MM.1S (cell line): ENCODE data around the gene VPS54.

ENCODE experiments used
- DNase-seq: peaks from one replicate; pipeline ENCODE4 v3.0.0-alpha.2; 2015
- H2AFZ ChIP-seq: fragments of 300-600 bp; sonication (generic); 2 replicates; pipeline ENCODE4 v1.6.0; 2016; ENCODE audit warnings: antibody characterized with exemption, low read length
- H3F3A ChIP-seq: fragments of 300-600 bp; sonication (generic); 2 replicates; pipeline ENCODE4 v1.6.1; 2016; ENCODE audit warnings: mild to moderate bottlenecking, antibody characterized with exemption, low read length, moderate library complexity, mixed read lengths; ENCODE audit not compliant: insufficient read depth
- H3K27ac ChIP-seq: fragments of 300-600 bp; sonication (generic); 2 replicates; pipeline ENCODE4 v1.5.1; 2016; ENCODE audit warnings: mild to moderate bottlenecking, low read length
- H3K27me3 ChIP-seq: fragments of 300-600 bp; sonication (generic); replicated peaks from 2 replicates; pipeline ENCODE4 v1.6.0; 2016; ENCODE audit warnings: low read length; ENCODE audit not compliant: insufficient read depth
- H3K36me3 ChIP-seq: fragments of 300-600 bp; sonication (generic); replicated peaks from 2 replicates; pipeline ENCODE4 v1.6.1; 2016; ENCODE audit warnings: mild to moderate bottlenecking, low read length, mixed read lengths; ENCODE audit not compliant: insufficient read depth
- H3K4me1 ChIP-seq: fragments of 300-600 bp; sonication (generic); 2 replicates; pipeline ENCODE4 v1.6.1; 2016; ENCODE audit warnings: low read length, mixed read lengths
- H3K4me2 ChIP-seq: fragments of 300-600 bp; sonication (generic); 2 replicates; pipeline ENCODE4 v1.6.0; 2016; ENCODE audit warnings: low read depth, low read length
- H3K4me3 ChIP-seq: fragments of 300-600 bp; sonication (generic); 2 replicates; pipeline ENCODE4 v1.5.1; 2016; ENCODE audit warnings: low read length, mixed read lengths
- H3K79me2 ChIP-seq: fragments of 300-600 bp; sonication (generic); 2 replicates; pipeline ENCODE4 v1.6.1; 2016; ENCODE audit warnings: mixed run types, low read length, mixed read lengths
- H3K9ac ChIP-seq: fragments of 300-600 bp; sonication (generic); 2 replicates; pipeline ENCODE4 v1.6.1; 2016; ENCODE audit warnings: low read length, mixed read lengths
- H3K9me2 ChIP-seq: fragments of 300-600 bp; sonication (generic); replicated peaks from 2 replicates; pipeline ENCODE4 v1.6.1; 2016; ENCODE audit warnings: mild to moderate bottlenecking, low read length, mixed read lengths; ENCODE audit not compliant: insufficient read depth
- H3K9me3 ChIP-seq: fragments of 300-600 bp; sonication (generic); replicated peaks from 2 replicates; pipeline ENCODE4 v1.6.1; 2016; ENCODE audit warnings: mild to moderate bottlenecking, low read length, mixed read lengths; ENCODE audit not compliant: insufficient read depth
- H4K20me1 ChIP-seq: fragments of 300-600 bp; sonication (generic); 2 replicates; pipeline ENCODE4 v1.6.1; 2016; ENCODE audit warnings: mild to moderate bottlenecking, low read length, moderate library complexity, mixed read lengths; ENCODE audit not compliant: insufficient read depth
- CTCF ChIP-seq: fragments of 300-600 bp; sonication (generic); IDR thresholded peaks from 2 replicates; pipeline ENCODE4 v1.5.1; 2016; ENCODE audit warnings: antibody characterized with exemption, low read length, mixed read lengths
- EZH2 ChIP-seq: fragments of 300-600 bp; sonication (generic); optimal IDR thresholded peaks from 2 replicates; pipeline ENCODE3; 2017; ENCODE audit warnings: low read depth, mild to moderate bottlenecking, antibody characterized with exemption, low read length, mixed read lengths
- EZH2phosphoT487 ChIP-seq: fragments of 300-600 bp; sonication (generic); IDR thresholded peaks from 2 replicates; pipeline ENCODE4 v1.6.1; 2018; ENCODE audit warnings: antibody characterized with exemption, low read length

VPS54 gene

GRCh38 chr2:64008434-64009009 is 10.7 kb downstream of the VPS54 start:
- Histone ChIP-seq H3F3A (no peaks in the 10 kb centered on the region), H3K79me2 (peaks cover 73% of the 10 kb centered on the region)

GRCh38 chr2:64007924-64008323 is 11.3 kb downstream of the VPS54 start:
- no peaks in the 10 kb centered on the region for H3K4me1 ChIP-seq
- no peaks in the 10 kb centered on the region for H3K27me3 ChIP-seq
- no peaks in the 10 kb centered on the region; the same call in 1 of the 2 replicates for H3K36me3 ChIP-seq
- no peaks in the 10 kb centered on the region for H3K9me2 ChIP-seq
- peaks cover 74% of the 10 kb centered on the region for H3K79me2 ChIP-seq
- no peak overlapping the region for H3K27ac ChIP-seq
- H4K20me1 ChIP-seq, result no peaks in the 10 kb centered on the region
- H3K4me3 ChIP-seq, result no peak overlapping the region
- H3K4me2 ChIP-seq, result no peak overlapping the region
- H3F3A ChIP-seq, result no peaks in the 10 kb centered on the region
- no peak overlapping the region for H3K9ac ChIP-seq
- TF ChIP-seq EZH2phosphoT487, result no peak
- TF ChIP-seq EZH2, result no peak
- no peak for TF ChIP-seq CTCF
- no peak overlapping the region for H2AFZ ChIP-seq
- no peaks in the 10 kb centered on the region for H3K9me3 ChIP-seq
- no peak for DNase-seq

More at GRCh38 chr2:64008434-64009009, 10.7 kb downstream of the VPS54 start:
- Histone ChIP-seq H3K27ac (no peak overlapping the region), H3K9me3 (no peaks in the 10 kb centered on the region), H3K4me2 (no peak overlapping the region), H4K20me1 (no peaks in the 10 kb centered on the region), H3K4me3 (no peak overlapping the region), H3K9me2 (no peaks in the 10 kb centered on the region), H3K27me3 (no peaks in the 10 kb centered on the region), H3K36me3 (no peaks in the 10 kb centered on the region; the same call in 1 of the 2 replicates), H3K4me1 (no peaks in the 10 kb centered on the region), H3K9ac (no peak overlapping the region), H2AFZ (no peak overlapping the region)
- no peak for TF ChIP-seq EZH2
- no peak for TF ChIP-seq CTCF
- no peak for TF ChIP-seq EZH2phosphoT487
- DNase-seq, result no peak

- no peaks in the 10 kb centered on the region; the same call in 1 of the 2 replicates for H3K36me3 ChIP-seq
- TF ChIP-seq CTCF (no peak), EZH2 (no peak), EZH2phosphoT487 (no peak)
- no peak overlapping the region for H3K4me3 ChIP-seq
- no peaks in the 10 kb centered on the region for H3K9me3 ChIP-seq
- no peak overlapping the region for H2AFZ ChIP-seq
- peaks cover 74% of the 10 kb centered on the region for H3K79me2 ChIP-seq
- H3K4me2 ChIP-seq, result no peak overlapping the region
- no peak overlapping the region for H3K9ac ChIP-seq
- DNase-seq, result no peak
- H3F3A ChIP-seq, result no peaks in the 10 kb centered on the region
- H3K4me1 ChIP-seq, result no peaks in the 10 kb centered on the region
- H3K27me3 ChIP-seq, result no peaks in the 10 kb centered on the region
- no peak overlapping the region for H3K27ac ChIP-seq
- H4K20me1 ChIP-seq, result no peaks in the 10 kb centered on the region
- no peaks in the 10 kb centered on the region for H3K9me2 ChIP-seq
These were observed 13.4 kb downstream of the VPS54 start for GRCh38 chr2:64005707-64006356.
